ENCODE data around the gene MKS1.

The MKS1 gene

GRCh38 chr17:58264407-58265103, 45.5 kb upstream of the MKS1 start:
- Histone ChIP-seq H3K27ac (no peak overlapping the region), H3K27me3 (replicated peaks) (peaks cover 4% of the 10 kb centered on the region), H3K36me3 (replicated peaks) (no peaks in the 10 kb centered on the region), H3K4me3 (ENCODE audit: low read depth, low read length) (no peak overlapping the region)
- in situ Hi-C loops (cut with HindIII; ENCODE audit: low pct_ligation_motif_present, low sequenced_read_pairs), result no loop called here
- TF ChIP-seq CTCF (IDR thresholded peaks at IDR 0.05; ENCODE audit: low read depth, low read length, missing control alignments), result no peak
- DNase-seq, result no peak

- in situ Hi-C loops (cut with HindIII; ENCODE audit: low pct_ligation_motif_present, low sequenced_read_pairs), result no loop called here
These were observed 44.7 kb upstream of the MKS1 start for GRCh38 chr17:58263773-58264172.

GRCh38 chr17:58262149-58262548, 43.1 kb upstream of the MKS1 start:
- TF ChIP-seq CTCF (IDR thresholded peaks at IDR 0.05; ENCODE audit: low read depth, low read length, missing control alignments), result no peak
- H3K27me3 ChIP-seq (replicated peaks), result peaks cover 4% of the 10 kb centered on the region
- H3K36me3 ChIP-seq (replicated peaks), result no peaks in the 10 kb centered on the region
- no peak for DNase-seq
- in situ Hi-C loops (cut with HindIII; ENCODE audit: low pct_ligation_motif_present, low sequenced_read_pairs), result no loop called here
- no peak overlapping the region for H3K4me3 ChIP-seq (ENCODE audit: low read depth, low read length)
- no peak overlapping the region for H3K27ac ChIP-seq

More at GRCh38 chr17:58263773-58264172, 44.7 kb upstream of the MKS1 start:
- Histone ChIP-seq H3K4me3 (ENCODE audit: low read depth, low read length) (no peak overlapping the region), H3K27me3 (replicated peaks) (peaks cover 4% of the 10 kb centered on the region), H3K36me3 (replicated peaks) (no peaks in the 10 kb centered on the region), H3K27ac (no peak overlapping the region)
- DNase-seq, result no peak
- no peak for TF ChIP-seq CTCF (IDR thresholded peaks at IDR 0.05; ENCODE audit: low read depth, low read length, missing control alignments)

- no peak for DNase-seq
- in situ Hi-C loops (cut with HindIII; ENCODE audit: low pct_ligation_motif_present, low sequenced_read_pairs), result no loop called here
- peak; percentile 21 for TF ChIP-seq CTCF (IDR thresholded peaks at IDR 0.05; ENCODE audit: low read depth, low read length, missing control alignments)
- H3K27ac ChIP-seq, result no peak overlapping the region
- peaks cover 3% of the 10 kb centered on the region for H3K27me3 ChIP-seq (replicated peaks)
- H3K4me3 ChIP-seq (ENCODE audit: low read depth, low read length), result no peak overlapping the region
- H3K36me3 ChIP-seq (replicated peaks), result no peaks in the 10 kb centered on the region
These were observed 35.7 kb upstream of the MKS1 start for GRCh38 chr17:58254803-58255202.

GRCh38 chr17:58253082-58253481, 34.0 kb upstream of the MKS1 start:
- Histone ChIP-seq H3K36me3 (replicated peaks) (no peaks in the 10 kb centered on the region), H3K27ac (no peak overlapping the region), H3K27me3 (replicated peaks) (peaks cover 4% of the 10 kb centered on the region), H3K4me3 (ENCODE audit: low read depth, low read length) (no peak overlapping the region)
- TF ChIP-seq CTCF (IDR thresholded peaks at IDR 0.05; ENCODE audit: low read depth, low read length, missing control alignments), result no peak
- no peak for DNase-seq
- in situ Hi-C loops (cut with HindIII; ENCODE audit: low pct_ligation_motif_present, low sequenced_read_pairs), result no loop called here

- peaks cover 4% of the 10 kb centered on the region for H3K27me3 ChIP-seq (replicated peaks)
- H3K27ac ChIP-seq, result no peak overlapping the region
- no peak for TF ChIP-seq CTCF (IDR thresholded peaks at IDR 0.05; ENCODE audit: low read depth, low read length, missing control alignments)
- DNase-seq, result no peak
- H3K4me3 ChIP-seq (ENCODE audit: low read depth, low read length), result no peak overlapping the region
- in situ Hi-C loops (cut with HindIII; ENCODE audit: low pct_ligation_motif_present, low sequenced_read_pairs), result no loop called here
- H3K36me3 ChIP-seq (replicated peaks), result no peaks in the 10 kb centered on the region
These were observed 33.1 kb upstream of the MKS1 start for GRCh38 chr17:58252141-58252540.
